GM18526 (cell line): ENCODE results near the gene DLEC1.
A peak's percentile ranks its signal among the peaks of the same experiment; 100 is the strongest.

ENCODE experiments used
- POLR2A ChIP-seq: IDR thresholded peaks from 3 replicates; pipeline ENCODE4 v1.6.1; 2011; ENCODE audit not compliant: insufficient read length; ENCODE audit errors: extremely low read depth

DLEC1 gene

GRCh38 chr3:38039101-38039898 is at the start of gene DLEC1:
TSS of gene DLEC1 (plus strand) at chr3:38039208. CDS start at chr3:38039226, 18 bp downstream.
- TF ChIP-seq POLR2A, result no peak

GRCh38 chr3:37989821-37990480 is 49.1 kb upstream of the DLEC1 start:
- no peak for TF ChIP-seq POLR2A

GRCh38 chr3:37990527-37990926 is 48.5 kb upstream of the DLEC1 start, which contains the start of gene VILL:
TSS of gene VILL (plus strand) at chr3:37990786. CDS start at chr3:37993673, 2,887 bp downstream.
- TF ChIP-seq POLR2A, result no peak

GRCh38 chr3:37991109-37991508 is 47.9 kb upstream of the DLEC1 start:
- TF ChIP-seq POLR2A, result no peak

GRCh38 chr3:37991823-37992222 is 47.2 kb upstream of the DLEC1 start:
- TF ChIP-seq POLR2A, result no peak

GRCh38 chr3:37992271-37993066 is 46.5 kb upstream of the DLEC1 start:
- TF ChIP-seq POLR2A, result no peak

- TF ChIP-seq POLR2A, result no peak
Measured at GRCh38 chr3:37993067-37993455, 45.9 kb upstream of the DLEC1 start.

GRCh38 chr3:37993460-37993819 is 45.6 kb upstream of the DLEC1 start:
- TF ChIP-seq POLR2A, result no peak

GRCh38 chr3:37993820-37994638 is 45.0 kb upstream of the DLEC1 start:
- TF ChIP-seq POLR2A, result peak; percentile 76

- no peak for TF ChIP-seq POLR2A
Measured at GRCh38 chr3:37994639-37994972, 44.4 kb upstream of the DLEC1 start.

GRCh38 chr3:37995652-37996641 is 43.1 kb upstream of the DLEC1 start:
- no peak for TF ChIP-seq POLR2A

- no peak for TF ChIP-seq POLR2A
Measured at GRCh38 chr3:37996785-37997301, 42.2 kb upstream of the DLEC1 start.

GRCh38 chr3:37997342-37997741 is 41.7 kb upstream of the DLEC1 start:
- no peak for TF ChIP-seq POLR2A
